H9 (cell line): Measurements from ENCODE around the gene BPIFB6. TPM values are rescaled to one million over a fixed set of nuclear protein-coding genes. Genes with fewer than 3 reads are reported as not detected.

ENCODE experiments used
- DNase-seq: peaks from one replicate; pipeline ENCODE4 v3.0.0-alpha.2; 2017
- H2AFZ ChIP-seq: one replicate; pipeline ENCODE4 v1.6.1; 2013; ENCODE audit warnings: mild to moderate bottlenecking, low read length, control low read depth, moderate library complexity
- H2AK5ac ChIP-seq: 2 replicates; pipeline ENCODE4 v1.6.1; 2013; ENCODE audit warnings: low read length, control low read depth, mixed read lengths; ENCODE audit not compliant: insufficient read length
- H2BK120ac ChIP-seq: one replicate; pipeline ENCODE4 v1.6.1; 2013; ENCODE audit warnings: low read depth, mild to moderate bottlenecking, low read length, control low read depth, inconsistent platforms; ENCODE audit not compliant: poor library complexity, severe bottlenecking
- H2BK12ac ChIP-seq: 2 replicates; pipeline ENCODE4 v1.6.1; 2013; ENCODE audit warnings: low read length, control low read depth, mixed read lengths, low read depth; ENCODE audit not compliant: insufficient read length
- H2BK15ac ChIP-seq: 2 replicates; pipeline ENCODE4 v1.6.1; 2013; ENCODE audit warnings: low read depth, low read length, control low read depth
- H2BK20ac ChIP-seq: one replicate; pipeline ENCODE4 v1.6.1; 2013; ENCODE audit warnings: low read depth, mild to moderate bottlenecking, low read length, control low read depth, inconsistent platforms; ENCODE audit not compliant: poor library complexity, severe bottlenecking
- H2BK5ac ChIP-seq: 2 replicates; pipeline ENCODE4 v1.6.1; 2013; ENCODE audit warnings: low read length, control low read depth, mixed read lengths; ENCODE audit not compliant: insufficient read length
- H3K14ac ChIP-seq: 2 replicates; pipeline ENCODE4 v1.6.1; 2013; ENCODE audit warnings: low read length, control low read depth; ENCODE audit not compliant: insufficient read depth
- H3K18ac ChIP-seq: 2 replicates; pipeline ENCODE4 v1.6.1; 2013; ENCODE audit warnings: low read depth, mild to moderate bottlenecking, mixed read lengths, low read length, control low read depth; ENCODE audit not compliant: insufficient read length
- H3K23ac ChIP-seq: 2 replicates; pipeline ENCODE4 v1.6.1; 2013; ENCODE audit warnings: low read length, control low read depth, mixed read lengths, low read depth; ENCODE audit not compliant: insufficient read length
- H3K23me2 ChIP-seq: 2 replicates; pipeline ENCODE4 v1.6.1; 2013; ENCODE audit warnings: low read depth, mild to moderate bottlenecking, mixed read lengths, low read length, control low read depth; ENCODE audit not compliant: insufficient read length, poor library complexity, severe bottlenecking
- H3K27ac ChIP-seq: 2 replicates; pipeline ENCODE4 v1.5.1; 2013; ENCODE audit warnings: low read length, control low read depth, mixed read lengths, low read depth; ENCODE audit not compliant: insufficient read length
- H3K27me3 ChIP-seq: 2 replicates; pipeline ENCODE4 v1.6.1; 2013; ENCODE audit warnings: low read length, control low read depth, inconsistent platforms; ENCODE audit not compliant: insufficient read depth
- H3K4ac ChIP-seq: 2 replicates; pipeline ENCODE4 v1.6.1; 2013; ENCODE audit warnings: low read depth, mild to moderate bottlenecking, control low read depth, inconsistent platforms, low read length, moderate library complexity
- H3K4me1 ChIP-seq: 2 replicates; pipeline ENCODE4 v1.6.1; 2013; ENCODE audit warnings: low read length, control low read depth, inconsistent platforms; ENCODE audit not compliant: insufficient read depth
- H3K4me2 ChIP-seq: 2 replicates; pipeline ENCODE4 v1.6.1; 2013; ENCODE audit warnings: low read length, control low read depth, mixed read lengths; ENCODE audit not compliant: insufficient read length, insufficient read depth
- H3K56ac ChIP-seq: 2 replicates; pipeline ENCODE4 v1.6.1; 2013; ENCODE audit warnings: low read depth, mild to moderate bottlenecking, mixed read lengths, low read length, control low read depth; ENCODE audit not compliant: insufficient read length
- H3K79me1 ChIP-seq: 2 replicates; pipeline ENCODE4 v1.6.1; 2013; ENCODE audit warnings: low read depth, mild to moderate bottlenecking, moderate library complexity, low read length, control low read depth, inconsistent platforms; ENCODE audit not compliant: insufficient read depth, poor library complexity, severe bottlenecking
- H3K79me2 ChIP-seq: 2 replicates; pipeline ENCODE4 v1.6.1; 2013; ENCODE audit warnings: low read length, control low read depth, inconsistent platforms; ENCODE audit not compliant: insufficient read depth
- H3K9ac ChIP-seq: 2 replicates; pipeline ENCODE4 v1.6.1; 2013; ENCODE audit warnings: low read length, control low read depth, mixed read lengths; ENCODE audit not compliant: insufficient read length; ENCODE audit errors: extremely low read depth
- H3K9me3 ChIP-seq: one replicate; pipeline ENCODE4 v1.6.1; 2013; ENCODE audit warnings: low read depth, low read length, inconsistent platforms; ENCODE audit not compliant: control insufficient read depth
- H3T11ph ChIP-seq: one replicate; pipeline ENCODE4 v1.6.1; 2013; ENCODE audit warnings: mild to moderate bottlenecking, low read length, control low read depth, inconsistent platforms
- H4K20me1 ChIP-seq: one replicate; pipeline ENCODE4 v1.6.1; 2013; ENCODE audit not compliant: control insufficient read depth, insufficient read length, insufficient read depth
- H4K5ac ChIP-seq: 2 replicates; pipeline ENCODE4 v1.6.1; 2013; ENCODE audit warnings: low read depth, mild to moderate bottlenecking, mixed read lengths, low read length, control low read depth; ENCODE audit not compliant: insufficient read length
- H4K8ac ChIP-seq: replicated peaks from 2 replicates; pipeline ENCODE4 v1.6.1; 2013; ENCODE audit warnings: low read length, control low read depth, mixed read lengths, low read depth; ENCODE audit not compliant: insufficient read length
- H4K91ac ChIP-seq: 2 replicates; pipeline ENCODE4 v1.6.1; 2013; ENCODE audit warnings: low read depth, mild to moderate bottlenecking, moderate library complexity, mixed read lengths, low read length, control low read depth; ENCODE audit not compliant: insufficient read length
- H3K27ac Mint-ChIP-seq, 3 experiments: 2 replicates in 2 of 3; 3 replicates in 1 of 3; pipeline ENCODE4 v1.8.0; 2020 to 2021; ENCODE audit warnings: mixed read lengths in 3 of 3, mild to moderate bottlenecking in 1 of 3, moderate library complexity in 1 of 3
- H3K27me3 Mint-ChIP-seq: 2 replicates; pipeline ENCODE4 v1.8.0; 2021; ENCODE audit warnings: low read depth, mild to moderate bottlenecking, moderate library complexity, mixed read lengths
- H3K36me3 Mint-ChIP-seq, 3 experiments: 2 replicates in 2 of 3; 3 replicates in 1 of 3; pipeline ENCODE4 v1.8.0; 2020 to 2021; ENCODE audit warnings: low read depth in 3 of 3, mixed read lengths in 3 of 3; ENCODE audit not compliant: insufficient read depth in 1 of 3
- H3K4me1 Mint-ChIP-seq, 2 experiments: 2 replicates each; pipeline ENCODE4 v1.8.0; 2020; ENCODE audit warnings: mixed read lengths in 2 of 2
- H3K4me3 Mint-ChIP-seq, 2 experiments: 2 replicates in 1 of 2; 3 replicates in 1 of 2; pipeline ENCODE4 v1.8.0; 2020 to 2021; ENCODE audit warnings: mild to moderate bottlenecking in 2 of 2, mixed read lengths in 2 of 2, moderate library complexity in 1 of 2
- H3K9me3 Mint-ChIP-seq, 2 experiments: 2 replicates in 1 of 2; 3 replicates in 1 of 2; pipeline ENCODE4 v1.8.0; 2020; ENCODE audit warnings: mild to moderate bottlenecking in 2 of 2, mixed read lengths in 2 of 2, moderate library complexity in 1 of 2
- WGBS: extraction: QIAGEN DNeasy Blood & Tissue Kit; methylation state at CpG from one replicate; pipeline ENCODE4 v1.1.7; 2013; ENCODE audit warnings: missing lambda C conversion rate, low lambda C conversion rate, mixed read lengths; ENCODE audit not compliant: insufficient read length; ENCODE audit errors: extremely low coverage; 5-methylcytosine and 5-hydroxymethylcytosine counted together
- total RNA-seq: library from RNA; stranded (reverse); gene quantifications from 2 replicates; pipeline ENCODE4 v1.2.1, GENCODE V29; 2021
- TF ChIP-seq, protein P1 (sequence below): fragments of 200-600 bp; sonication (generic); conservative IDR thresholded peaks from 3 replicates; pipeline ENCODE4 v1.8.0; 2021; ENCODE audit warnings: antibody characterized with exemption, mild to moderate bottlenecking

BPIFB6 gene
- total RNA-seq, 1 experiment from 2014 or later, result not detected

DNA sequence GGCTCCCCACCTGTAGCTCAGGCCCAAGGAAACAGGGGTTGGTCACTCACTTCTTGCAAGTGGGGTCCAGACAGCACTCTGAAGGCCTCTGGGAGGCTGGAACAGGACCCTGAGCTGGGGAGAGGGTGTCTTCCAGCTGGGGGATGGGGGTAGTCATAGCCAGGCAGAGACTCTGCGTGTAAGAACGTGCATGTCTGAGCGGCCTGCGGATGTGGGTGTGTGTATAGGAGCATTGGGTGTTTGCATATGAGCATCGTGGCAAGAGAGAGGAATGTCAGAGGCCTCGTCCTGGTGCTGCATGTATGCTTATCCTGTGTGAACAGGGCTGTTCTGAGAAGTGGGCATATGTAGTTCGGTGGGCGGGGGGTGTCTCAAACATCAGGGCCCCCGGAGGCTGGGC lies 34.3 kb downstream of the BPIFB6 start:
- no peak overlapping the region for H3K4me3 Mint-ChIP-seq
- Histone ChIP-seq H3K9ac (no peak overlapping the region), H2AFZ (no peak overlapping the region), H3K27me3 (no peaks in the 10 kb centered on the region), H3T11ph (no peak overlapping the region), H4K5ac (no peak overlapping the region), H3K27ac (no peak overlapping the region), H3K56ac (no peak overlapping the region), H2BK120ac (no peak overlapping the region), H3K4ac (no peak overlapping the region), H2AK5ac (no peak overlapping the region), H3K23me2 (no peaks in the 10 kb centered on the region), H3K23ac (no peak overlapping the region), H4K91ac (no peak overlapping the region), H3K9me3 (no peaks in the 10 kb centered on the region), H3K79me1 (no peaks in the 10 kb centered on the region), H3K14ac (no peak overlapping the region), H2BK20ac (no peak overlapping the region), H3K18ac (no peak overlapping the region), H2BK12ac (no peak overlapping the region), H3K79me2 (no peaks in the 10 kb centered on the region), H2BK5ac (no peak overlapping the region), H2BK15ac (no peak overlapping the region), H3K4me1 (no peaks in the 10 kb centered on the region), H4K20me1 (no peaks in the 10 kb centered on the region), H4K8ac (no peak overlapping the region), H3K4me2 (no peak overlapping the region)
- TF ChIP-seq, protein P1, sequence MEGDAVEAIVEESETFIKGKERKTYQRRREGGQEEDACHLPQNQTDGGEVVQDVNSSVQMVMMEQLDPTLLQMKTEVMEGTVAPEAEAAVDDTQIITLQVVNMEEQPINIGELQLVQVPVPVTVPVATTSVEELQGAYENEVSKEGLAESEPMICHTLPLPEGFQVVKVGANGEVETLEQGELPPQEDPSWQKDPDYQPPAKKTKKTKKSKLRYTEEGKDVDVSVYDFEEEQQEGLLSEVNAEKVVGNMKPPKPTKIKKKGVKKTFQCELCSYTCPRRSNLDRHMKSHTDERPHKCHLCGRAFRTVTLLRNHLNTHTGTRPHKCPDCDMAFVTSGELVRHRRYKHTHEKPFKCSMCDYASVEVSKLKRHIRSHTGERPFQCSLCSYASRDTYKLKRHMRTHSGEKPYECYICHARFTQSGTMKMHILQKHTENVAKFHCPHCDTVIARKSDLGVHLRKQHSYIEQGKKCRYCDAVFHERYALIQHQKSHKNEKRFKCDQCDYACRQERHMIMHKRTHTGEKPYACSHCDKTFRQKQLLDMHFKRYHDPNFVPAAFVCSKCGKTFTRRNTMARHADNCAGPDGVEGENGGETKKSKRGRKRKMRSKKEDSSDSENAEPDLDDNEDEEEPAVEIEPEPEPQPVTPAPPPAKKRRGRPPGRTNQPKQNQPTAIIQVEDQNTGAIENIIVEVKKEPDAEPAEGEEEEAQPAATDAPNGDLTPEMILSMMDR, result no peak
- H3K27ac Mint-ChIP-seq, result peak overlapping the region in 1 of 3 experiments; percentile 21; a peak in 2 of 7 replicates
- H3K27me3 Mint-ChIP-seq, result no peaks in the 10 kb centered on the region; the same call in none of the 2 replicates
- H3K4me1 Mint-ChIP-seq, result no peaks in the 10 kb centered on the region
- H3K36me3 Mint-ChIP-seq, result no peaks in the 10 kb centered on the region
- no peaks in the 10 kb centered on the region for H3K9me3 Mint-ChIP-seq
- WGBS, result no CpG with 5 or more reads among the region's 9 CpGs
- DNase-seq, result no peak
